ENCODE results near the gene LEMD2.
A peak's percentile ranks its signal among the peaks of the same experiment; 100 is the strongest.

Gene LEMD2

GRCh38 chr6:33762713-33763112 lies 26.2 kb downstream of the LEMD2 start:
- no peak for DNase-seq (ENCODE audit: low read depth)
- H3K4me3 ChIP-seq (ENCODE audit: low read length): no peak overlapping the region
- TF ChIP-seq CTCF (IDR thresholded peaks at IDR 0.05; ENCODE audit: insufficient read depth, low read depth, low read length, missing control alignments): no peak

GRCh38 chr6:33761922-33762629 lies 26.9 kb downstream of the LEMD2 start:
- H3K4me3 ChIP-seq (ENCODE audit: low read length): no peak overlapping the region
- peak; percentile 74 for TF ChIP-seq CTCF (IDR thresholded peaks at IDR 0.05; ENCODE audit: insufficient read depth, low read depth, low read length, missing control alignments)
- DNase-seq (ENCODE audit: low read depth): peak; percentile 67

GRCh38 chr6:33761581-33761921 lies 27.4 kb downstream of the LEMD2 start:
- no peak overlapping the region for H3K4me3 ChIP-seq (ENCODE audit: low read length)
- no peak for TF ChIP-seq CTCF (IDR thresholded peaks at IDR 0.05; ENCODE audit: insufficient read depth, low read depth, low read length, missing control alignments)
- DNase-seq (ENCODE audit: low read depth): no peak

DNA sequence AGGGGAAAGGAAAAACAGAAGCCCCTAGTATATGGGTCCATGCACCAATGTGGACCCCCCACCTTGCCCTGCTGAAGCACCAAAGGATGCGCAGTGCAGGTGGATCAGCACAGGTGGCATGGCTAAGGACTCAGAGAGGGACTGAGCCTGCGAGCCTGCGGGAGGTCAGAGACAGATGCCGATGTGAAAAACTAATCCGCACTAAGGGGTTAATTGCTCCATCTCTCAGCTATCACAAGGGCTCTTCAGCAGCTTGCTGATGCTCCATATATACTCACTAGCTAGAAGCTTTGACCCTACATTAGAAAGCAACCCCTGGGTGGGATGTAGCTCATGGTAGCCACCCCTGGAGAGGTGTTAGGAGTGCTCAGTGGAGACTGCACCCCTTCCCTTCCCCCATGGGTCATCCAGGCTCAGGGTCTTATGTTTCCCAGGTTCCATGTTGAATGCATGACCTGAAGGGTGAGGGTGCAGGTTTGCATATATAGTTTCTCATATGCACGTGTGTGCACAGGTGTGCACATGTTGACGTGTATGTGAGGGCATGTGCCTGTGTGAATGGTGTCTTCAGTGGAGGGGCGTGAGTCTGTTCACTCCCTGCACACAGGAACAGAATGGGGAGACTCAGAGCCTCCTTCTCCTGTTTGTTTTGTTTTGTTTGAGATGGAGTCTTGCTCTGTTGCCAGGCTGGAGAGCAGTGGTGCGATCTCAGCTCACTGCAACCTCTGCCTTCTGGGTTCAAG lies 28.9 kb downstream of the LEMD2 start:
- no peak overlapping the region for H3K4me3 ChIP-seq (ENCODE audit: low read length)
- no peak for DNase-seq (ENCODE audit: low read depth)
- no peak for TF ChIP-seq CTCF (IDR thresholded peaks at IDR 0.05; ENCODE audit: insufficient read depth, low read depth, low read length, missing control alignments)

DNA sequence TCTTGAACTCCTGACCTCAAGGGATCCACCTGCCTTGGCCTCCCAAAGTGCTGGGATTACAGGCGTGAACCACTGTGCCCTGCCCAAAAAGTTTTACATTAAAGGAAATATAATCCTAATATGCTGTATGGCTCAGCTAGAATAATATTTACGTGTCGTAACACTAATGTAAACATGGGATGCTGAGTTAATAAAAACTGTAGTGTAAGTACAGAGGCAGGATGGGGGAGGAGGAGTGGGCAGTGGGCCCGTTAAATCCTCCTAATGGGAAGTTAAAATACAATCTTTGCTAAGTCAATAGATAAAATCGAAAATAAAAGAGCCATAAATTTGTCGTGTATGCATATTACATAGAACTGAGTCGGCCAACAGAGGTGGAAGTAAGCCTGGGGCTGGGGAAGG lies 30.1 kb downstream of the LEMD2 start:
- DNase-seq (ENCODE audit: low read depth): no peak
- H3K4me3 ChIP-seq (ENCODE audit: low read length): no peak overlapping the region
- no peak for TF ChIP-seq CTCF (IDR thresholded peaks at IDR 0.05; ENCODE audit: insufficient read depth, low read depth, low read length, missing control alignments)

GRCh38 chr6:33757906-33758305 lies 31.0 kb downstream of the LEMD2 start:
- no peak for TF ChIP-seq CTCF (IDR thresholded peaks at IDR 0.05; ENCODE audit: insufficient read depth, low read depth, low read length, missing control alignments)
- DNase-seq (ENCODE audit: low read depth): no peak

More at GRCh38 chr6:33757906-33758305, 31.0 kb downstream of the LEMD2 start:
- H3K4me3 ChIP-seq (ENCODE audit: low read length): no peak overlapping the region
